GM21390 (cell line): Measurements from ENCODE around the gene PSPC1.
"Not testable (repeated sequence)": the region's sequence is repeated elsewhere in the genome, so short reads cannot be mapped to it uniquely, and the experiment has no call there.

ENCODE experiments used
- ATAC-seq: cut with Tn5 transposase; IDR thresholded peaks from one replicate; pipeline ENCODE4 v1.9.1; 2021; ENCODE audit not compliant: unreplicated experiment

Gene PSPC1

GRCh38 chr13:19782727-19783682 lies at the start of gene PSPC1:
Gene PSPC1 (minus strand): TSS chr13:19782945. CDS start chr13:19782757, 188 bp downstream.
- ATAC-seq = peak; percentile 87

- no peak for ATAC-seq
Measured at GRCh38 chr13:19822673-19823072, 39.9 kb upstream of the PSPC1 start.

- no peak for ATAC-seq
Measured at GRCh38 chr13:19818223-19818842, 35.6 kb upstream of the PSPC1 start.

- ATAC-seq = no peak
Measured at GRCh38 chr13:19817510-19818158, 34.9 kb upstream of the PSPC1 start.

- no peak for ATAC-seq
Measured at GRCh38 chr13:19817106-19817505, 34.4 kb upstream of the PSPC1 start.

- ATAC-seq = not testable (repeated sequence)
Measured at GRCh38 chr13:19815842-19816241, 33.1 kb upstream of the PSPC1 start.

GRCh38 chr13:19810996-19811881 lies 28.5 kb upstream of the PSPC1 start:
- ATAC-seq = no peak

- no peak for ATAC-seq
Measured at GRCh38 chr13:19810151-19810550, 27.4 kb upstream of the PSPC1 start.

GRCh38 chr13:19805765-19806164 lies 23.0 kb upstream of the PSPC1 start:
- ATAC-seq = no peak

GRCh38 chr13:19795956-19796355 lies 13.2 kb upstream of the PSPC1 start:
- ATAC-seq = no peak

- ATAC-seq = no peak
Measured at GRCh38 chr13:19794631-19795030, 11.9 kb upstream of the PSPC1 start.

GRCh38 chr13:19791953-19792537 lies 9.3 kb upstream of the PSPC1 start:
- no peak for ATAC-seq

- peak; percentile 34 for ATAC-seq
Measured at GRCh38 chr13:19782049-19782726, 557 bp downstream of the PSPC1 start.

GRCh38 chr13:19781526-19781925 lies 1.2 kb downstream of the PSPC1 start:
- no peak for ATAC-seq

GRCh38 chr13:19780753-19781418 lies 1.9 kb downstream of the PSPC1 start:
- ATAC-seq = not testable (repeated sequence)

GRCh38 chr13:19772306-19772705 lies 10.4 kb downstream of the PSPC1 start:
- no peak for ATAC-seq

- no peak for ATAC-seq
Measured at GRCh38 chr13:19769854-19770253, 12.9 kb downstream of the PSPC1 start.

GRCh38 chr13:19767966-19768365 lies 14.8 kb downstream of the PSPC1 start:
- ATAC-seq = no peak

GRCh38 chr13:19766591-19766990 lies 16.2 kb downstream of the PSPC1 start:
- ATAC-seq = no peak
